Suprapubic skin (tissue), 4 donors: Measurements from ENCODE around the gene RPP38. TPM values are rescaled to one million over a fixed set of nuclear protein-coding genes. Genes with fewer than 3 reads are reported as not detected.

ENCODE experiments used
- DNase-seq, 2 donors: peaks; one replicate each; pipeline ENCODE4 v3.0.0-alpha.2; 2019; ENCODE audit warnings: low spot score in 2 of 2
- H3K27ac ChIP-seq: fragments of 200-600 bp; sonication (generic); one replicate; pipeline ENCODE4 v1.5.1; 2019
- H3K27me3 ChIP-seq: fragments of 200-600 bp; sonication (generic); one replicate; pipeline ENCODE4 v1.5.1; 2019
- H3K36me3 ChIP-seq: fragments of 200-600 bp; sonication (generic); one replicate; pipeline ENCODE4 v1.5.1; 2019
- H3K4me1 ChIP-seq: fragments of 200-600 bp; sonication (generic); one replicate; pipeline ENCODE4 v1.5.1; 2019
- H3K4me3 ChIP-seq: fragments of 200-600 bp; sonication (generic); one replicate; pipeline ENCODE4 v1.5.1; 2019; ENCODE audit warnings: mild to moderate bottlenecking
- H3K9me3 ChIP-seq: fragments of 200-600 bp; sonication (generic); one replicate; pipeline ENCODE4 v1.5.1; 2019
- EP300 ChIP-seq: sonication (generic); formaldehyde crosslinking; IDR thresholded peaks from one replicate; pipeline ENCODE4 v1.6.1; 2017; ENCODE audit warnings: antibody characterized with exemption
- POLR2A ChIP-seq, 2 donors: fragments of 450-650 bp; IDR thresholded peaks; one replicate each; pipeline ENCODE4 v1.6.1; 2017; ENCODE audit warnings: antibody characterized with exemption in 2 of 2, mild to moderate bottlenecking in 2 of 2, moderate library complexity in 2 of 2
- POLR2AphosphoS5 ChIP-seq, 3 donors: sonication (generic); formaldehyde crosslinking; IDR thresholded peaks; one replicate each; pipeline ENCODE4 v1.6.1; 2017; ENCODE audit warnings: antibody characterized with exemption in 3 of 3
- WGBS: methylation state at CpG from one replicate; pipeline ENCODE4 v1.1.5; 2018; 5-methylcytosine and 5-hydroxymethylcytosine counted together
- total RNA-seq, 4 donors: library from RNA; depleted of rRNA; stranded (reverse); fragments of >200 nt; gene quantifications; one replicate each; pipeline ENCODE4 v1.1.0, GENCODE V29; 2016
- TF ChIP-seq, protein P1 (sequence below), 2 donors: fragments of 200-600 bp in 1 of 2; fragments of 450-650 bp in 1 of 2; sonication (generic) in 1 of 2; IDR thresholded peaks; one replicate each; pipeline ENCODE4 v1.5.1; 2016 to 2019; ENCODE audit warnings: antibody characterized with exemption in 2 of 2, mild to moderate bottlenecking in 1 of 2, moderate library complexity in 1 of 2

Gene RPP38, protein sequence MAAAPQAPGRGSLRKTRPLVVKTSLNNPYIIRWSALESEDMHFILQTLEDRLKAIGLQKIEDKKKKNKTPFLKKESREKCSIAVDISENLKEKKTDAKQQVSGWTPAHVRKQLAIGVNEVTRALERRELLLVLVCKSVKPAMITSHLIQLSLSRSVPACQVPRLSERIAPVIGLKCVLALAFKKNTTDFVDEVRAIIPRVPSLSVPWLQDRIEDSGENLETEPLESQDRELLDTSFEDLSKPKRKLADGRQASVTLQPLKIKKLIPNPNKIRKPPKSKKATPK
- 10 to 100 TPM; 11.8 to 21.1 (median 18.0) TPM for total RNA-seq

DNA sequence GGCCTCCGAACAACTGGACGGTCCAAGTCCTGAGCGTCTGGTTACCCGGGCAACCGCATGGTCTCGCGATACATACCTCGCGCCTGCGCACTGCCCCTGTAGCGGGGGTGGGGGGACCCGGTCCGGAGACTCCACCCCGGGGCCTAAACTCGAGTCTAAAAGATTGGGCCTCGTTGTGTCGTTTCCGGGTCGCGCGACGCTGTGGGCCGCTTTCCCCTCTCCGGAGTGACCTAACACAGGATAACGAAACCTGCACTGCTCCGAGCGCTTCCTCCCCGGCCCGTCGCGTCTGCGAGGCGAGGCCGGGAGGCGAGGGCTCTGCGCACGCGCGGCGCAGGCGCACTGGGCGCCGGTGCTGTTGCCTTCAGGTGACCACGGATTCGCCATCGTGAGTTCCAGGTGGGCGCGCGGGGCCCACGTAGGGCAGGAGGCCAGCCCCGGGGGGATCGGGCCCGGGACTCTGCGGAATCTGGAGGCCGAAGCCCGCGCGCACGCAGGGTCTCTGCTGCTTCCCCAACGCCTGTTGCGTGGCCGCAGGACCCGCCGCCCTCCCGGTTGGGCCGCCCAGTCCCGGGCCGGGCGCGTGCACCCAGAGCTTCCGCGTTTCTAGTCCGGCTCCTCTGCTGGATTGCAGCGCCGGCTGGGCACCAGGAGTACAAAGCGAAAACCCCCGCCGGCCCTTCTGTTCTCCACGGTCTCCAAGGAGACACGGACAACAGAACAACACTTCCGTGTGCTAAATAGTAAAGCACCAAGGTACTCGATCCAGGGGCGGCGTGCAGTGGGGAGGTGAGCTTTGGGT, at the start of gene RPP38:
RPP38 (plus strand) TSS at position 345 of the 802 bp plus-strand sequence. CDS start 5,960 bp downstream, outside the sequence.
- H3K4me1 ChIP-seq: peaks cover 26% of the 10 kb centered on the region
- 0% methylated on average over 35 of the region's 84 CpGs for WGBS
- H3K27ac ChIP-seq: peak within 1 kb of the TSS; percentile 97
- TF ChIP-seq EP300 (no peak), POLR2AphosphoS5 (IDR thresholded peaks at IDR 0.05) (peak in 2 of 3 donors; percentile 5 to 68), POLR2A (IDR thresholded peaks at IDR 0.05) (peak in 1 of 2 donors; percentile 65)
- H3K9me3 ChIP-seq: no peaks in the 10 kb centered on the region
- H3K36me3 ChIP-seq: peaks cover 6% of the 10 kb centered on the region
- no peaks in the 10 kb centered on the region for H3K27me3 ChIP-seq
- peak within 1 kb of the TSS; percentile 89 for H3K4me3 ChIP-seq
- peak; percentile 97 to 98 for DNase-seq

- Histone ChIP-seq H3K27me3 (no peaks in the 10 kb centered on the region), H3K4me3 (no peak overlapping the region), H3K27ac (no peak overlapping the region), H3K9me3 (no peaks in the 10 kb centered on the region), H3K36me3 (no peaks in the 10 kb centered on the region), H3K4me1 (no peaks in the 10 kb centered on the region)
- no peak for DNase-seq
- TF ChIP-seq EP300 (no peak), POLR2A (IDR thresholded peaks at IDR 0.05) (no peak), POLR2AphosphoS5 (IDR thresholded peaks at IDR 0.05) (no peak)
- TF ChIP-seq, protein P1, sequence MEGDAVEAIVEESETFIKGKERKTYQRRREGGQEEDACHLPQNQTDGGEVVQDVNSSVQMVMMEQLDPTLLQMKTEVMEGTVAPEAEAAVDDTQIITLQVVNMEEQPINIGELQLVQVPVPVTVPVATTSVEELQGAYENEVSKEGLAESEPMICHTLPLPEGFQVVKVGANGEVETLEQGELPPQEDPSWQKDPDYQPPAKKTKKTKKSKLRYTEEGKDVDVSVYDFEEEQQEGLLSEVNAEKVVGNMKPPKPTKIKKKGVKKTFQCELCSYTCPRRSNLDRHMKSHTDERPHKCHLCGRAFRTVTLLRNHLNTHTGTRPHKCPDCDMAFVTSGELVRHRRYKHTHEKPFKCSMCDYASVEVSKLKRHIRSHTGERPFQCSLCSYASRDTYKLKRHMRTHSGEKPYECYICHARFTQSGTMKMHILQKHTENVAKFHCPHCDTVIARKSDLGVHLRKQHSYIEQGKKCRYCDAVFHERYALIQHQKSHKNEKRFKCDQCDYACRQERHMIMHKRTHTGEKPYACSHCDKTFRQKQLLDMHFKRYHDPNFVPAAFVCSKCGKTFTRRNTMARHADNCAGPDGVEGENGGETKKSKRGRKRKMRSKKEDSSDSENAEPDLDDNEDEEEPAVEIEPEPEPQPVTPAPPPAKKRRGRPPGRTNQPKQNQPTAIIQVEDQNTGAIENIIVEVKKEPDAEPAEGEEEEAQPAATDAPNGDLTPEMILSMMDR (IDR thresholded peaks at IDR 0.05): no peak
Measured at GRCh38 chr10:15049533-15049932, 47.6 kb upstream of the RPP38 start.

- Histone ChIP-seq H3K36me3 (no peaks in the 10 kb centered on the region), H3K4me1 (no peaks in the 10 kb centered on the region), H3K4me3 (no peak overlapping the region), H3K27me3 (no peaks in the 10 kb centered on the region), H3K9me3 (no peaks in the 10 kb centered on the region), H3K27ac (no peak overlapping the region)
- 90% methylated on average over 7 of the region's 7 CpGs for WGBS
- DNase-seq: no peak
- no peak for TF ChIP-seq POLR2A (IDR thresholded peaks at IDR 0.05)
- TF ChIP-seq, protein P1 (IDR thresholded peaks at IDR 0.05): no peak
- TF ChIP-seq EP300: no peak
- TF ChIP-seq POLR2AphosphoS5 (IDR thresholded peaks at IDR 0.05): no peak
Measured at GRCh38 chr10:15052121-15052520, 45.0 kb upstream of the RPP38 start.

- H3K36me3 ChIP-seq: no peaks in the 10 kb centered on the region
- H3K4me3 ChIP-seq: no peak overlapping the region
- DNase-seq: no peak
- WGBS: 82% methylated on average over 3 of the region's 3 CpGs
- TF ChIP-seq POLR2A (IDR thresholded peaks at IDR 0.05): no peak
- TF ChIP-seq POLR2AphosphoS5 (IDR thresholded peaks at IDR 0.05): no peak
- TF ChIP-seq EP300: no peak
- TF ChIP-seq, protein P1 (IDR thresholded peaks at IDR 0.05): no peak
- H3K4me1 ChIP-seq: no peaks in the 10 kb centered on the region
- H3K9me3 ChIP-seq: no peaks in the 10 kb centered on the region
- H3K27me3 ChIP-seq: no peaks in the 10 kb centered on the region
- no peak overlapping the region for H3K27ac ChIP-seq
Measured at GRCh38 chr10:15053061-15053460, 44.1 kb upstream of the RPP38 start.

DNA sequence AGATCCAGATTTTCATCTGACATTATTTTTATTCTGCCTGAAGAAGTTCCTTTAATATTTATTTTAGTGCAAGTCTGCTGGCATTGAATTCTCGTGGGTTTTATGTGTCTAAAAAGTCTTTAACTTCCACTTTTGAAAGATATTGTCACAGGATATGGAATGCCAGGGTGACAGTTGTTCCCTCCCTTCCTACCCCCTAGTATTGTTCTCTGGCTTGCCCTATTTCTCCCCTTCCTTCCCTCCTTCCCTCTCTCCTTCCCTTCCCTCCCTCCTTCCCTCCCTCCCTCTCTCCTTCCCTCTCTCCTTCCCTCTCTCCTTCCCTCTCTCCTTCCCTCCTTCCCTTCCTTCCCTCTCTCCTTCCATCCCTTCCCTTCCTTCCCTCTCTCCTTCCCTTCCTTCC, 38.5 kb upstream of the RPP38 start:
- DNase-seq: no peak
- H3K9me3 ChIP-seq: no peaks in the 10 kb centered on the region
- no peaks in the 10 kb centered on the region for H3K4me1 ChIP-seq
- H3K4me3 ChIP-seq: no peak overlapping the region
- WGBS: 47% methylated on average over 1 of the region's 1 CpG
- no peak overlapping the region for H3K27ac ChIP-seq
- TF ChIP-seq POLR2A (IDR thresholded peaks at IDR 0.05): no peak
- no peaks in the 10 kb centered on the region for H3K36me3 ChIP-seq
- H3K27me3 ChIP-seq: no peaks in the 10 kb centered on the region

DNA sequence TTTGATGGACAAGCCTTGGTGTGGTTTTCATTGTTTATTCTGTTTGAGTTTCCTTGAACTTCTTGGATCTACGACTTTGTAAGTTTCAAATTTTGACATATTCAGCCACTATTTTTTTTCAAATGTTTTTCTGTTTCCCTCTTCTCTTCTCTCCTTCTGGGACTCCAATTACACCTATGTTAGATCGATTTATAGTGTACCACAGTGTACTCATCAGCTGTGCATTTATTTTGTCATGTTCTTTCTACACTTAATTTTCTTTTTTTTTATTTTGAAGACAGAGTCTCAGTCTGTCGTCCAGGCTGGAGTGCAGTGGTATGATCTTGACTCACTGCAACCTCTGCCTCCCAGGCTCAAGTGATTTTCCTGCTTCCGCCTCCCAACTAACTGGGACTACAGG, 37.2 kb upstream of the RPP38 start:
- Histone ChIP-seq H3K27me3 (no peaks in the 10 kb centered on the region), H3K9me3 (no peaks in the 10 kb centered on the region), H3K27ac (no peak overlapping the region), H3K4me1 (no peaks in the 10 kb centered on the region), H3K36me3 (no peaks in the 10 kb centered on the region), H3K4me3 (no peak overlapping the region)
- TF ChIP-seq POLR2A (IDR thresholded peaks at IDR 0.05) (no peak), POLR2AphosphoS5 (IDR thresholded peaks at IDR 0.05) (no peak), EP300 (no peak)
- TF ChIP-seq, protein P1 (IDR thresholded peaks at IDR 0.05): no peak
- WGBS: 77% methylated on average over 4 of the region's 4 CpGs
- DNase-seq: no peak
